ENCODE data around the gene ZNF766.
A peak's percentile ranks its signal among the peaks of the same experiment; 100 is the strongest.
"Not testable (repeated sequence)": the region's sequence is repeated elsewhere in the genome, so short reads cannot be mapped to it uniquely, and the experiment has no call there.

The ZNF766 gene

DNA sequence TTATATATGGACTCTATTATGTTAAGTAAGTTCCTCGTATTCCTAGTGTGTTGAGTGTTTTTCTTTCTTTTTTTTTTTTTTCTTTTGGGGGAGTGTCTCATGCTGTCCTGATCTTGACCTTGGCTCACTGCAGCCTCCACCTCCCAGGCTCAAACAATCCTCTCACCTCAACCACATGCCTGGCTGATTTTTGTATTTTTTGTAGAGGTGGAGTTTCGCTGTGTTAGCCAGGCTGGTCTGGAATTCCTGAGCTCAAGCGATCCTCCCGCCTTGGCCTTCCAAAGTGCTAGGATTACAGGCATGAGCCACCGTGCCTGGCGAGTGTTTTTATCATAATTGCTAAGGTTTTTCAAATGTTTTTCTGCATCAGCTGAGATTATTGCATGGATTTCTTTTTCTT lies 16.9 kb downstream of the ZNF766 start:
- Histone ChIP-seq H3K4me2 (ENCODE audit: insufficient read depth, low read length) (no peak overlapping the region), H3K9ac (ENCODE audit: low read depth, low read length) (no peak overlapping the region), H3K27ac (ENCODE audit: low read length) (no peak overlapping the region), H3K9me3 (ENCODE audit: insufficient read depth, low read length, severe bottlenecking) (no peaks in the 10 kb centered on the region), H3K4me3 (ENCODE audit: low read depth in 1 of 2, low read length in 2 of 2) (no peak overlapping the region), H3K36me3 (ENCODE audit: insufficient read depth, low read length) (peaks cover 92% of the 10 kb centered on the region), H3K4me1 (ENCODE audit: insufficient read depth, low read length) (no peaks in the 10 kb centered on the region), H2AFZ (ENCODE audit: low read depth, low read length) (no peak overlapping the region), H4K20me1 (ENCODE audit: insufficient read depth, low read length) (peaks cover 22% of the 10 kb centered on the region), H3K27me3 (ENCODE audit: insufficient read depth, low read length, poor library complexity) (no peaks in the 10 kb centered on the region), H3K79me2 (ENCODE audit: insufficient read depth, low read length) (peaks cover 73% of the 10 kb centered on the region)
- no peak for ATAC-seq (ENCODE audit: insufficient read depth, low read depth)
- no peak for DNase-seq
- no peak for TF ChIP-seq EZH2 (IDR thresholded peaks at IDR 0.05; ENCODE audit: borderline replicate concordance, low read depth, low read length, severe bottlenecking)
- TF ChIP-seq, protein P1, sequence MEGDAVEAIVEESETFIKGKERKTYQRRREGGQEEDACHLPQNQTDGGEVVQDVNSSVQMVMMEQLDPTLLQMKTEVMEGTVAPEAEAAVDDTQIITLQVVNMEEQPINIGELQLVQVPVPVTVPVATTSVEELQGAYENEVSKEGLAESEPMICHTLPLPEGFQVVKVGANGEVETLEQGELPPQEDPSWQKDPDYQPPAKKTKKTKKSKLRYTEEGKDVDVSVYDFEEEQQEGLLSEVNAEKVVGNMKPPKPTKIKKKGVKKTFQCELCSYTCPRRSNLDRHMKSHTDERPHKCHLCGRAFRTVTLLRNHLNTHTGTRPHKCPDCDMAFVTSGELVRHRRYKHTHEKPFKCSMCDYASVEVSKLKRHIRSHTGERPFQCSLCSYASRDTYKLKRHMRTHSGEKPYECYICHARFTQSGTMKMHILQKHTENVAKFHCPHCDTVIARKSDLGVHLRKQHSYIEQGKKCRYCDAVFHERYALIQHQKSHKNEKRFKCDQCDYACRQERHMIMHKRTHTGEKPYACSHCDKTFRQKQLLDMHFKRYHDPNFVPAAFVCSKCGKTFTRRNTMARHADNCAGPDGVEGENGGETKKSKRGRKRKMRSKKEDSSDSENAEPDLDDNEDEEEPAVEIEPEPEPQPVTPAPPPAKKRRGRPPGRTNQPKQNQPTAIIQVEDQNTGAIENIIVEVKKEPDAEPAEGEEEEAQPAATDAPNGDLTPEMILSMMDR (IDR thresholded peaks at IDR 0.05; ENCODE audit: borderline replicate concordance, extremely low read depth, low read length, poor library complexity, severe bottlenecking), result no peak

DNA sequence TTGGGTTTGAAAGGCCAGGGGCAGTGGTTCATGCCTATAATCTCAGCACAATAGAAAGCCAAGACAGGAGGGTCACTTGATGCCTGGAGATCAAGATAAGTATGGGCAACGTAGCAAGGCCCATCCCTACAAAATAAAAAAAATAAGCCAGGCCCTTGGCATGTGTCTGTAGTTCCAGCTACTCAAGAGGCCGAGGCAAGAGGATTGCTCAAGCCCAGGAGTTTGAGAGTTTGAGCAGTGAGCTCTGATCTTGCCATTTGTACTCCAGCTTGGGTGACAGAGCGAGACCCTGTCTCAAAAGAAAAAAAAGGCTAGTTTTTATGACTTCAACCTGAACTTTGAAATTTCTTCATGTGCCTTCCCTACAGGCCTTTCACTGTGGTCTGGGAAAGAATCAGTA lies 22.4 kb downstream of the ZNF766 start:
- Histone ChIP-seq H3K4me3 (ENCODE audit: low read depth in 1 of 2, low read length in 2 of 2) (no peak overlapping the region), H3K4me1 (ENCODE audit: insufficient read depth, low read length) (peaks cover 8% of the 10 kb centered on the region), H3K9ac (ENCODE audit: low read depth, low read length) (no peak overlapping the region), H3K4me2 (ENCODE audit: insufficient read depth, low read length) (no peak overlapping the region), H3K36me3 (ENCODE audit: insufficient read depth, low read length) (peaks cover 53% of the 10 kb centered on the region), H3K79me2 (ENCODE audit: insufficient read depth, low read length) (peaks cover 22% of the 10 kb centered on the region), H2AFZ (ENCODE audit: low read depth, low read length) (no peak overlapping the region), H4K20me1 (ENCODE audit: insufficient read depth, low read length) (no peaks in the 10 kb centered on the region; the same call in 1 of the 2 replicates), H3K27ac (ENCODE audit: low read length) (no peak overlapping the region), H3K27me3 (ENCODE audit: insufficient read depth, low read length, poor library complexity) (no peaks in the 10 kb centered on the region), H3K9me3 (ENCODE audit: insufficient read depth, low read length, severe bottlenecking) (no peaks in the 10 kb centered on the region)
- DNase-seq, result no peak
- TF ChIP-seq, protein P1 (IDR thresholded peaks at IDR 0.05; ENCODE audit: borderline replicate concordance, extremely low read depth, low read length, poor library complexity, severe bottlenecking), result no peak
- no peak for TF ChIP-seq EZH2 (IDR thresholded peaks at IDR 0.05; ENCODE audit: borderline replicate concordance, low read depth, low read length, severe bottlenecking)
- no peak for ATAC-seq (ENCODE audit: insufficient read depth, low read depth)

DNA sequence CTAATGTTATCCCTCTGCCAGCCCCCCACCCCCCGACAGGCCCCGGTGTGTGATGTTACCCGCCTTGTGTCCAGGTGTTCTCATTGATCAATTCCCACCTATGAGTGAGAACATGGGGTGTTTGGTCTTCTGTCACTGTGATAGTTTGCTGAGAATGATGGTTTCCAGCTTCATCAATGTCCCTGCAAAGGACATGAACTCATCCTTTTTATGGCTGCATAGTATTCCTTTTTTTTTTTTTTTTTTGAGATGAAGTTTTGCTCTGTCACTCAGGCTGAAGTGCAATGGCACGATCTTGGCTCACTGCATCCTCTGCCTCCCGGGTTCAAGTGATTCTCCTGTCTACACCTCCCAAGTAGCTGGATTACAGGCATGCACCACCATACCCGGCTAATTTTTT lies 23.6 kb downstream of the ZNF766 start:
- not testable (repeated sequence) for H3K9ac ChIP-seq (ENCODE audit: low read depth, low read length); DNase-seq; H3K9me3 ChIP-seq (ENCODE audit: insufficient read depth, low read length, severe bottlenecking); H3K4me2 ChIP-seq (ENCODE audit: insufficient read depth, low read length); H4K20me1 ChIP-seq (ENCODE audit: insufficient read depth, low read length); H3K27me3 ChIP-seq (ENCODE audit: insufficient read depth, low read length, poor library complexity); ATAC-seq (ENCODE audit: insufficient read depth, low read depth); H3K4me3 ChIP-seq (ENCODE audit: low read depth in 1 of 2, low read length in 2 of 2); H2AFZ ChIP-seq (ENCODE audit: low read depth, low read length); H3K27ac ChIP-seq (ENCODE audit: low read length)
- Histone ChIP-seq H3K4me1 (ENCODE audit: insufficient read depth, low read length) (peaks cover 14% of the 10 kb centered on the region), H3K79me2 (ENCODE audit: insufficient read depth, low read length) (peaks cover 24% of the 10 kb centered on the region), H3K36me3 (ENCODE audit: insufficient read depth, low read length) (peaks cover 49% of the 10 kb centered on the region)

DNA sequence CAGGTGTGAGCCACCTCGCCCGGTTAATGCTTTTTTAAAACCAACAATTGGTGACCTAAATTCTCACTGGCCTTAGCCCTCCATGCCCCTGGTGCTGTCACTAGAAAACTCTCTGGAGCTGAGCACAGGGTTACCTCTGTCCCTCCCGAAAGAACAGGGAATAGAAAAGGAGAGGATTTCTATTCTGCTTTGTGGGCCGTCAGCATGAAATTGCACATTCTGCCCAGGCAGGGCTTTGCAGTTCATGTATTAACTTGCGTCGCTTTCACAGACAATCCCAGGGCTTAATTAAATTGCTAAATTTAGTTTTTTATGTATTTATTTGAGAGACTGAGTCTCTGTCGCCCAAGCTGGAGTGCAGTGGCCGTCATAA lies 27.0 kb downstream of the ZNF766 start:
- Histone ChIP-seq H3K9ac (ENCODE audit: low read depth, low read length) (peak overlapping the region; percentile 55), H3K4me1 (ENCODE audit: insufficient read depth, low read length) (peaks cover 26% of the 10 kb centered on the region), H3K9me3 (ENCODE audit: insufficient read depth, low read length, severe bottlenecking) (peaks cover 24% of the 10 kb centered on the region), H3K79me2 (ENCODE audit: insufficient read depth, low read length) (peaks cover 31% of the 10 kb centered on the region), H4K20me1 (ENCODE audit: insufficient read depth, low read length) (no peaks in the 10 kb centered on the region; the same call in 1 of the 2 replicates), H3K27me3 (ENCODE audit: insufficient read depth, low read length, poor library complexity) (no peaks in the 10 kb centered on the region), H2AFZ (ENCODE audit: low read depth, low read length) (peak overlapping the region; percentile 94), H3K27ac (ENCODE audit: low read length) (peak overlapping the region; percentile 74), H3K4me2 (ENCODE audit: insufficient read depth, low read length) (peak overlapping the region; percentile 88), H3K4me3 (ENCODE audit: low read depth in 1 of 2, low read length in 2 of 2) (peak overlapping the region; percentile 61 to 84), H3K36me3 (ENCODE audit: insufficient read depth, low read length) (peaks cover 51% of the 10 kb centered on the region)
- no peak for DNase-seq
- TF ChIP-seq, protein P1 (IDR thresholded peaks at IDR 0.05; ENCODE audit: borderline replicate concordance, extremely low read depth, low read length, poor library complexity, severe bottlenecking), result no peak
- TF ChIP-seq EZH2 (IDR thresholded peaks at IDR 0.05; ENCODE audit: borderline replicate concordance, low read depth, low read length, severe bottlenecking), result no peak
- ATAC-seq (ENCODE audit: insufficient read depth, low read depth), result peak; percentile 11; the same call in 2 of the 3 replicates
